Endometrium (tissue), 2 donors: ENCODE results near the gene ZFYVE28.

Experiments
- FAIRE-seq: peaks from 2 replicates; lab custom pipeline; 2012; peaks lifted over from hg19 to GRCh38; lab: Jason Lieb, UNC
- donor health status: control.
- donor health status: control.

ZFYVE28 gene

GRCh38 chr4:2332201-2332975 is 86.1 kb downstream of the ZFYVE28 start:
- no peak for FAIRE-seq

- FAIRE-seq = no peak
Observed at GRCh38 chr4:2331519-2332200, 86.8 kb downstream of the ZFYVE28 start.

DNA sequence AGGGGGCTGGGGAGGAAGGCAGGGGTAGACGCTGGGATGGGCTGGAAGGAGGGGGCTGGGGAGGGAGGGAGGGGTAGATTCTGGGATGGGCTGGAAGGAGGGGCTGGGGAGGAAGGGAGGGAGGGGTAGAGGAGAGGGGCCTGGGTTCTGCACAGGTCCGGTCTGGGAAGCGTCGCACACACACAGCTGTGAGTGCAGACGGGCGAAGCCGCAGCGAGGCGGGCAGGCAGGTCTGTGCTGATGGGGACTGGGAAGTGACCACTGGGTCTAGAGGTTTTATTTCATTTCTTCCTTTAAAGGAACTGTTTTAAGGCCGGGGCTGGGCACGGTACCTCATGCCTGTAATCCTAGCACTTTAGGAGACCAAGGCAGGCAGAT is 87.4 kb downstream of the ZFYVE28 start:
- no peak for FAIRE-seq

DNA sequence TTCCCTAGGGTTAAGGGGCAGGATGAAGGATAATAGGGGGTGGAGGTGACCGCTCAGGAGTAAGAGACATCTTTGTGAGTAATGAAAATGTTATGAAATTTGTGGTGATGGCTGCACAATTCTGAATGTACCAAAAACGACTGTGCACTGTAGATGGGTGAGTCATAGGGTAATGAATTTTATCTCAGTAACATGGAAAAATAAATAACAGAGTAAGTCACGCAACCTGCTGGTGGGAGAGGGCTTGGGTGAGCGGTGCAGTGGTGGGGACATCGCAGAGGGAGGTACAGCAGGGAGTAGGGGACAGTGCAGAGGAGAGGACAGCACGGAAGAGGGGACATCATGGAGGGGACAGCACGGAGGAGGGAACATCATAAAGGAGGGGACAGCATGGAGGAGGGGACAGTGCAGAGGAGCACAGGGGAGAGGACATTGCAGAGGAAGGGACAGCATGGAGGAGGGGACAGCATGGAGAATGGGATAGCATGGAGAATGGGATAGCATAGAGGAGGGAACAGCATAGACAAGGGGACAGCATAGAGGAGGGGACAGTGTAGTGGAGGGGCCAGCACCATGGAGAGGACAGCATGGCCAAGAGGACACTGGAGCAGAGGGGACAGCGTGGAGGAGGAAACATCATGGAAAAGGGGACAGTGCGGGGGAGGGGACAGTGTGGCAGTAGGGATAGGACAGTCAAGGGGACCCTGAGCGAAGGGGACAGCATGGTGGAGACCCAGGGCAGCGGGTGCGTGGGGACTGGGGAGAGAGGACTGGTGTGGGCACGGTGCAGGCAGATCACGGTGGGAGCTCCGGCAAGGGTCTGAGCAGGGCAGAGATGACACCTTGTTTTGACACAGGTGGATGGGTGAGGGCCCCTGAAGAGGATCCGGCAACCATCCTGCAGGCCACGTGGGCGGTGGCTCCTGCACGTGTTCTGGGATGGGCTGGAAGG is 88.1 kb downstream of the ZFYVE28 start:
- FAIRE-seq = no peak

DNA sequence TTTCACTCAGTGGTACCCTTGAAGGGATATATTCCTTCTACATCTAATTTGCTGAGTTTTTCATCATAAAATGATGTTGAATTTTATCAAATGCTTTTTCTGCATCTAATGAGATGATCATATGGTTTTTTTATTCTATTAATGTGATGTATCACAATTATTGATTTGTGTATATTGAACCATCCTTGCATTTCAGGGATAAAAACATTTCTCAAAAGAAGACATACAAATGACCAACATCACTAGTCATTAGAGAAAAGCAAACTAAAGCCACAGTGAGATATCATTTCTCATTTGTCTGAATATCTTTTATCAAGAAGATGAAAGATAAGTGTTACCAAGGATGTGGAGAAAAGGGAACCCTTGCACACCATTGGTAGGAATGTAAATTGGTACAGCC is 90.9 kb downstream of the ZFYVE28 start:
- FAIRE-seq = no peak

DNA sequence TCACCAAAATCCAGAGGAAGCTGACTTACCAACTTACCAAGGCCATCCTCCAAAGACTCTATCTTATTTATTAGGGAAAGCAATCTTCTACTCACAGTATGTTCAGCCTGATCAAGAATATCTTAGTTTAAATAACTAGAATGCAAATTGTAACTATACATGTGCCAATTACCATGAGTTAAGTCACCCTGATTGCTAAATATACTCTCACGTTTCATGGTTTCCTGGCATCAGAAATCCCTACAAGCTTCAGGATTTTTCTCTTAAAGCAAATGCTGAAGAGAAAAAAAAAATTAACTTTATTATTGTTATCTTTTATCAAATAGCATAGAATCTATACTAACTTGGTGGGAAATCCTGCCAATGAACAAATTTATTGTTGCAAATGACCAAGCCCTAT is 93.6 kb downstream of the ZFYVE28 start:
- no peak for FAIRE-seq

GRCh38 chr4:2322841-2323240 is 95.6 kb downstream of the ZFYVE28 start:
- no peak for FAIRE-seq

DNA sequence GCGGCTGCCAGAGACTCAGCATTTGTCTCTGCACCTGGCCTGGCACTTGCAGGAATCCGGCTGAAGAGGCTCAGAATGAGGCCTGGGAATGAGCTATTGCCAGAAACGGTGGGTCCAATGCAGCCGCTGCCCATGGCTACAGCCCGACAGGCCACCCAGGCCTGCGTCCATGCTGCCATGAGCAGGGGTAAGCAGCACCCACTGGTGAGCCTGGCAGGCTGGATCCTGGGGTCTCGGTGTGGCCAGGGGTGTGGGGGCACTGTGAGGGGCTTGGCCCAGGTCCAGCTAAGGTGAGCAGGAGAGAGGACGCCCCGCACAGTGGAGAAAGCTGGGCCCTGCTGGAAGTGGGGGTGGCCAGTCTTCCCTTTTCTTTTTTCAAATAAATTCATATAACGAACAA is 96.2 kb downstream of the ZFYVE28 start:
- no peak for FAIRE-seq

DNA sequence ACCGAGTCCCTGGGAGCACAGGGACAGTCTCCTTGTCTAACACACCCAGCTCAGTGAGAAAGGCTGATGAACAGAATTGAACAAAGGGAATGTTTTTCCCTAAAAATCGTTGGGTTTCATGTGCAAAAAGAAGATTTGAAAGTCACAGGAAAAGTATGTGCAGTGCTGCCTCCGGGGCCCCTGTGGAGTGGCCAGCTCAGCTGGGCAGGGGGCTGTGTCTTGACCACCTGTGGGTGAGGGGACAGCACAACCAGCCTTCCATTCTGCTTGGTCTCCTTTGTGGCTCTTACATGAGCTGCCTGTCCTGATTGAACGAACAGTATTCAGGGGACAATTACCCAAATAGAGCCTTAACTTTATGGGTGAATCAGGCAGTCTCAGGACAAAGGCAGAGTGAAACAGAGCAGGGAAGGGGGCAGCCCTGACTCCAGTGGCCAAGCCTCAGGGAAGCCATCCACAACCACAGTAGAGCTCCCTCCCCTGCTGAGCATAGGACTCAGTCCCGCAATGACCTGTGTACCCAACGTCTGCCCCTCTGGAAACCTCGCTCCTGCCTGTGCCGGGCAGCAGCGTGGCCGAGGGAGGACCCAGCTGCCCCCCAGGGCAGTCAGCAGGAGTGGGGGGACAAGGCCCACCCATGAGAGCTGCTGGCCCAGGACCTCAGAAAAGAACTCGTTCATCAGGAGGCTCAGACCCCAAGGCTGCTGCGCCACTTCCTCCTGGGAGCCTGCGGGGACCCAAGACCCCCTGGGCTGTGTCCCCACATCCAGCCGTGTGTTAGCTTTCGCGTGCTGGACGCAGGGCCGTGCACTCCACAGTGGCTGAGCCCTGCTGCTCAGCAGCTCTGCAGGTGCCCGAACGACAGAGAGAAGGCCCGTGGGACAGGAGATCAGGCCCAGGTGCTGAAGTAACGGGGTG is 96.9 kb downstream of the ZFYVE28 start:
- no peak for FAIRE-seq

- no peak for FAIRE-seq
Observed at GRCh38 chr4:2320746-2321145, 97.7 kb downstream of the ZFYVE28 start.

GRCh38 chr4:2320152-2320551 is 98.3 kb downstream of the ZFYVE28 start:
- no peak for FAIRE-seq

GRCh38 chr4:2318885-2319284 is 99.6 kb downstream of the ZFYVE28 start:
- FAIRE-seq = no peak

GRCh38 chr4:2318476-2318875 is 100.0 kb downstream of the ZFYVE28 start:
- FAIRE-seq = no peak

DNA sequence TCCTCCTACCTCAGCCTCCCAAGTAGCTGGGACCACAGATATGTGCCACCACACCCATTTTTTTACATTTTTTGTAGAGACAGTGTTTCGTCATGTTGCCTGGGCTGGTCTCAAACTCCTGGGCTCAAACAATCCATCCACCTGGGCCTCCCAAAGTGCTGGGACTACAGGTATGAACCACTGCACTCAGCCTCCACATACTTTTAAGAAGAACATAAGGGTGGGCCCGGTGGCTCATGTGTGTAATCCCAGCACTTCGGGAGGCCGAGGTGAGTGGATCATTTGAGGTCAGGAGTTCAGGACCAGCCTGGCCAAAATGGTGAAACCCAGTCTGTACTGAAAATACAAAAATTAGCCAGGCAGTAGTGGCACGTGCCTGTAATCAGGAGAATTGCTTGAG is 105.1 kb downstream of the ZFYVE28 start:
- no peak for FAIRE-seq

DNA sequence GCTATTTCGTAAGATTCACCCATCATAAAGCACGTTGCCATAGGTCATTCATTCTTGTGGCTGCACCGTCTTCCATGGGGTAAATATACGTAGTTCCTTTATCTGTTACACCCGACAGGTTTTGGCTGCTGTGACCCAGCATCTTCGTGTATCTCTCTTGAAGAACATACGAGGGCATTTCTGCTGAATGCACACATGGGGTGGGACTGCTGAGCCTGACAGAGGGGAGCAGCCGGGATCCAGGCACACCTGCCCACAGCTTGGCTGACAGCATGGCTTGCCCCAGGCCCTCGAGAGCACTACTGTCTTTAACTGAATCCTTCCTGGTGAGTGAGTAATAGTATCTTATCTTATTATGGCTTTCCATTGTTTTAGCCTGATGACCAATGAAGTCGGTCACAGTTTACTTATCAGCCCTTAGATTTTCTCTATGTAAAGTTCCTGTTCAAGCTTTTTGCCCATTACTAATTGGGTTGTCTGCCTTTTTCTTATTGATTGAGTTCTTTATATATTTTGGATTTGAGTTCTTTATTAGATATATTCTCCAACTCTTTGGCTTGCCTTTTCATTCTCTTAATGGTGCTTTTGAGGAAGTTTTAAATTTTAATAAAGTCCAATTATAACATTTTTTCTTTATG is 111.6 kb downstream of the ZFYVE28 start:
- FAIRE-seq = no peak

DNA sequence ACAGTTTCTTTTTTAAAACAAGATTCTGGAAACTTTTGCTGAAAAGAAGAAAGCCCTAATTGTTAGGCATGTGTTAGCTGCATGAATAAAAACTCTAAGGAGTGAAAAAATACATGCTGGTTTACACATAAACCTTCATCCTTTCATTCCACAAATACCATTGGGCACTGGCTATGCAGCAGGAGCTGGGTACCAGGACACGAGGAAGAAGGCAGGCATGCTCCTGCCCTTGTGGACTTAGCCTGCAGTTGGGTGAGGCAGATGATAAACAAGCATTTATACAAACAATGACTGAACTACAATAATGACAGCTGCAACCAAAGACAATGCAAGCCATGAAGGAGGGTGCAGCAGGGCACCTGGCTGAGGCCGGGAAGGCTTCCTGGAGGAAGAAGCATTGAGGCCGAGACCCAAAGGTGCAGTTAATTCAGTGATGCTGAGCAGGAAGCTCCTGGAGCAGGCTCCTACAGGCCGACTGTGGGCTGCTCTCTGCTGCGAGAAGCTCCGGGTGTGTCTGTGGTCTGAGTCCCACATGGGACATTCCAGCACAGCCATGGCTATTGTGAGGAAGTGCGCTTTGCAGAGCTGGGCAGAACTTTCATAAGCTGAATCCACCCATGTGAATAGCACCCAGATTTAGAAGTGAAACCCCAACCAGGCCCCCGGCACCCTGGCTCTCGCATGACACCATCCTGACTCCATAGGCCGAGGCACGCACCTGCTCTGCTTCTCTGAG is 112.5 kb downstream of the ZFYVE28 start:
- FAIRE-seq = no peak

DNA sequence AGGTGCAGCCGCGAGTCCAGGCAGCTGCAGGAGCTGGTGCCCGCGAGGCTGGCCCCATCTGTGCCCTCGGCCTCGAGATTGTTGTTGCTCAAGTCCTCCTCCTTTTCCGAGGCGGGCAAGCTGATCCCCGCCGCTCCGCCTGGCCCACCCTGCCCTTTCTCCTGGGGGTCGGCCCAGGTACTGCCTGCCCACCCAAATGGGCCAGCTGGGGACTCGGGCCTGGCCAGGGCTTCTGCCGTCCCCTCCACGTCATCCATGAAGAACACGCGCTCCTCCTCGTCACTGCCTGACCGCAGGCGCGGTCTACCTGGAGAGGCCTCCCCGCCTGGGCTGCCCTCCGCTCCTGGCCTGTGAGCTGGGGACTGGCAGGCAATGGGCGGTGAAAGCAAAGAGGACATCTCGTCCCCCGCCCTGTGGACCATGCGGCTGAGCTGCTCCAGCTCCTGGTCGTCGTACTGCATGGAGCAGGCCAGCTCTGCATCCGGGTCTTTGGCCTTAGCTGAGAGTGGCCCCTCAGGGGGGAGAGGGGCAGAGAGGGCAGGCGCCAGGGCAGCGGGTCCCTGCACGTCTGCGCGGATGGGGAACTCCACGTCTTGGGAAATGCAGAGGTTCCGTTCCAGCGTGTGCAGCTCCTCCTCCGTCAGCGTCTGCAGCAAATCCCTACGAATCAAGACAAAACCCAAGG is 113.4 kb downstream of the ZFYVE28 start:
- FAIRE-seq = no peak

- no peak for FAIRE-seq
Observed at GRCh38 chr4:2304321-2304876, 114.0 kb downstream of the ZFYVE28 start.

DNA sequence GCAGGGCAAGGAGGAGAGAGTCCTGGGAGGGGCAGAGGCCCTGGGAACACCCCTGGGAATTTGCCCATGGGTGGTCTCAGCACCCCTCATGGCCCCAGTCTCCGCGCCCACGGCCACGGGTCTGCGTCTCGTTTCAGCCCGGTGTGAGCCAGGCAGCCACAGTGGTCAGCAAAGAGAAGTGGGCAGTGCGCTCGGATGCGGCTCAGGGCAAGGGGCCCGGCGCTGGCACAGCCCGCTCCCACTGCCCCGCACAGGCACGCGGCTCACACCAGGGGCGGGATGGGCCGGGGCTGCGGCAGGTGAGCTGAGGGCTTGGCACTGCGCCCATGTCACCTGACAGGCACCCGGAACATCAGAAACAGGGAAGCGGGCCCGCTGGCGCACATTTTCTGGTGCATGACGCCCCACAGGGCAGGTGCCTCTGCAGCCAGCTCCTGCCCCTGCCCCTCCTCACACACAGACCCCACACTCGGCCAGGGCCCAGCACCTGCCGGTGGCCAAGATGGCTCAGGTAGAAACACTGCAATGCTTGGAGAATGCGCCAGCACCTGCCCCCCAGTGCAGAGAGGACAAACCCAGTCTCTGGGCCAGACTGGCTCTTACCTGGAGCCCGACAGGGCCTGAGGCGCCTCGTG is 114.6 kb downstream of the ZFYVE28 start:
- no peak for FAIRE-seq
